Activated T-cell treated with anti-CD3 and anti-CD28 coated beads for 4 hours (primary cell): Measurements from ENCODE around the gene ATP5PD.
"Not testable (repeated sequence)": the region's sequence is repeated elsewhere in the genome, so short reads cannot be mapped to it uniquely, and the experiment has no call there.

Experiments
- DNase-seq: peaks from one replicate; pipeline ENCODE4 v3.0.0-alpha.2; 2020

ATP5PD gene

DNA sequence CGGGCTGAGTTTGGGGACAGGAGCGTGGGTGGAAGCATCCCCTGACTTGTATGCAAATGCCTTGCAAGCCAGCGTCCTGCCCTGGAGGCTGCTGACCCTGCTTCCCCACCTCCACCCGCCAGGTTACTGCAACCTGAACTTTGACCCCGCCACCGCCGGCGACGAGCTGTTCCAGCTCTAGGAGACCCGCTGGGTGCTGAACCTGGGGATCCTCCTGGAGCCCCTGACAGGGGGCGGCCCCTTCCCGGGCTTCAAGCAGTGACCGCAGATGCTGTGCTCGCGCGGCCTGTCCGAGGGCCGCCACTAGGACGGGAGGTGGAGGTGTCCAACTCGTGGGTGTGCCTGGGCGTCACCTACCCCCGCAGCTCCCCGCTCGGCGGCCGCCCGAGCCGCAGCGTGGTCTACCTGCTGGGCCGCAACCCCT, 30.3 kb upstream of the ATP5PD start:
- no peak for DNase-seq

DNA sequence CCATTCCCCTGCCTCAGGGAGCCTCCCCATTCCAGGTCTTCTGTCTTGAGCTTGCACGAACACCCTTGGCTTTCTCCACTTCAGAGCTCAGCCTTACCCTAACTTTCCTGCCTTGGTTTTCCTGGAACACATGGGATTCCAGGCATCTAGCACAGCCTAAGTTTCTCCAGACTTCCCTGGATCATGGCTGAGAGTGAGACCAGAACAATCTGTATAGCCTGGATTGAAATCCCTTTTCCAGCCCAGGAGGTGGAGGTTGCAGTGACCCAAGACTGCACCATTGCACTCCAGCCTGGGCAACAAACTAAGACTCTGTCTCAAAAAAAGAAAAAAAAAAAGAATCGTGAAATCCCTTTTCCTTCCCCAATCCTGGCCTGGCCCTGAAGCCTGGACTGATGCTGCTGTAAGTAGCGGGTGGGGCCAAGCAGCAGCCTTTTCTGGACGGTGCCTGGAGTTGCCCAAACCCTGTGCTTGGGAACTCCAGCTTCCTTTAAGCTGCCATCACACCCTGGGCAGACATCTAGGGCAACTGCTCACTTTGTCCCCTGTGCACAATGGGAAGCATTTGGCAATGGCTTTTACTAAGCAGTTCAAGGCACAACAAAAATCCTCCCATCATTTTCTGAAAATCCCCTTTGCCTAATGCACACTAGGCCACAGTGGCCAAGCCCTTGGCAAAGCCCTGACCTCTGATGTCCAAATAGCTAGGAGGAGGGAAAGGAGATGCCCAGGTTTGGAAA, 29.0 kb upstream of the ATP5PD start:
- no peak for DNase-seq

DNA sequence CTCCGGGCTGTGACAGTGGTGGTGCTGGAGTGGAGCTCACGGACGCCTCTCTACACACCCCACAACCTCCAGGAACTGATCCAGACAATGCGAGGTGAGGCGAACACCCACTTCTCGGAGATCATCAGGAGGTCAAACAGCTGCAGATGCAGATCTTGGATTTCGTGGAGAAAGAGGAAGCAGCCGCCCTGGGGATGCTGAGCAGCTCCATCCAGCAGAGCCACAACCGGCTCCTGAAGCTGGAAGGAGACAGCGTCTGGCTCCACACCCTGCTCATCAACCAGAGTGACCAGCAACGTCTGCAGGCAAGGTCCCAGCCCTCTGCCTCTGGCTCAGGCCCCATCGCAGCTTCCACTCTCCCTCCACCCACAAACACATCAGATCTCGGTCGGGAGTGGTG, 27.8 kb upstream of the ATP5PD start:
- no peak for DNase-seq

DNA sequence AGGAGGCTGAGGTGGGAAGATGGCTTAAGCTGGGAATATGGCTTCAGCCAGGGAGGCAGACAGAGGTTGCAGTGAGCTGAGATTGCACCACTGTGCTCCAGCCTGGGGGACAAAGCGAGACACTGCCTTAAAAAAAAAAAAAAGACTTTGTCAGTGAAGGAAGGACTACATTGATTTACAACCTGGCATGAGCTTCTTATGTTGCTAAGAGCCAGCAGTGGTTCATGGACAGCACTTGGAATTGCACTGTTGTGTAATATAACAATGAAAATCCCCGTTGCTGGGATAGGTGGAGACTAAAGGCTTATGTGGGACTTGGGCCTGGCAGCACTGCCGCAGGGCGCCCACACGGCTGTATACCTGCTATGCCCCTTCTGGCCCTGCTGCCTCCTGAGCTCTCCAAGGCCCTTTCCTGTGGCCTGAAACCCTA, 26.9 kb upstream of the ATP5PD start:
- no peak for DNase-seq

DNA sequence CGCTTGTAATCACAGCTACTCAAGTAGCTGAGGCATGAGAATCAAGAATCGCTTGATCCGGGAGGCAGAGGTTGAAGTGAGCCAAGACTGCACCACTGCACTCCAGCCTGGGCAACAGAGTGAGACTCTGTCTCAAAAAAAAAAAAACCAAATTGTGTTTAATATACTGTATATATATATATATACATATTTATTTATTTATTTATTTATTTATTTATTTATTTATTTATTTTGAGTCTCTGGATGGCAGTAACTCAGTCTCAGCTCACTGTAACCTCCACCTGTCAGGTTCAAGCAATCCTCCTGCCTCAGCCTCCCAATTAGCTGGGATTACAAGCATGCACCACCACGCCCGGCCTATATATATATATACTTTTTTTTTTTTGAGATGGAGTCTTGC, 26.1 kb upstream of the ATP5PD start:
- not testable (repeated sequence) for DNase-seq

DNA sequence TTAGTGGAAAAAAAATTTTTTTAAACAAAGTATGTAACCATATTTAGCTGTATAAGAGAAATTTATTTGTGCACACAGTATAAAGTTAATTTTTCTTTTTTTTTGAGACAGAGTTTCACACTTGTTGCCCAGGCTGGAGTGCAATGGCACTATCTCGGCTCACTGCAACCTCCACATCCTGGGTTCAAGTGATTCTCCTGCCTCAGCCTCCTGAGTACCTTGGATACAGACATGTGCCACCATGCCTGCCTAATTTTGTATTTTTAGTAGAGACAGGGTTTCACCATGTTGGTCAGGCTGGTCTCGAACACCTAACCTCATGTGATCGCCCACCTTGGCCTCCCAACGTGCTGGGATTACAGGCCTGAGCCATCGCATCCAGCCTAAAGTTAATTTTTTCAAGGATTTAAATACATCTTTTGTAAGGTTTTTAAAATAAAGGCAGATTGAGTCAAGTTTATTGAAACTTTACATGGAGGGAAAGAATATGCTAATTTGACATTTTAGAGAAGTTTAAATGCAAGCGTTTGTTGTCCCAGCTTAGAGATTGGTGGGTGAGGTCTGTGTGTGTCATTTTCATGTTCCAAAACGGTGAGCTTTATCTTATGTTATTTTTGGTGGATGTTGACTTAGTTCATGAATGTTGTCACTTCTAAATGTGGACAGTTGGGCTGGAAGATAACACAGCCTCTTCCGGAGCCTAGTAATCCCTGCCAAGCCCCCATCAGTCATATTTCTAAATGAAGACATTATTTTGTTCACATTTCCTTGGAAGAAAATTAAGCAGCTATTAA, 24.9 kb upstream of the ATP5PD start:
- DNase-seq: not testable (repeated sequence)

DNA sequence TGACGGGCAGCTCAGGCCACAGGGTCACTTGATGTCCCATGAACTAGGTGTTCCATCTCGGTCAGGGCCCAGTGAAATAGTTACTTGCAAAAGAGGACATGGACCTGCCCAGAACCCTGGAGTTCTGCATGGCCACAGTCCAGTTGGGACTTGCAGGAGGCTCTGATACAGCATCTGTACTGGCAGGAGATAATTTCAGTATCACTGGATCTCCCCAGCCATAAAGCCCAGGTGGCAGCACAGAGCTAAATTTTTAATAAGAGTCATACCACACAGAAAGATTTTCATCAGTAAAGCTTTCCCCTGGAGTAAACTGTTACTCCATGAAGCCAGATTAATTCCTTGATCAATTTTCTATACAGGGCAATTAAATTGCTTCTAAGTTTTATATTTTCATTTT, 23.0 kb upstream of the ATP5PD start:
- DNase-seq: no peak

DNA sequence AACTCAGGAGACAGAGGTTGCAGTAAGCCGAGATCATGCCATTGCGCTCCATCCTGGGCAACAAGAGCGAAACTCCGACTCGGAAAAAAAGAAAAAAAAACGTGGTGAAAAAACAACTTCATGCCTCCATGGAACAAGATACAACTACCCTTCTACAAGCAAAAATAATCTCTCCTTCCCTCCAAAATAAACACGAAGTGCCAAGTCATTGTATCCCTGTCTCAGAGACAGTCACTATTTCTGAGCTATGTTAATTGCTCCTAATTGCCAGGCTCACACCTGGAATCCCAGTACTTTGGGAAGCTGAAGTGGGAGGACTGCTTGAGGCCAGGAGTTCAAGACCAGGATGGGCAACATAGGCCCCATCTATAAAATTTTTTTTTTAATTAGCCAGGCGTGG, 22.0 kb upstream of the ATP5PD start:
- no peak for DNase-seq

DNA sequence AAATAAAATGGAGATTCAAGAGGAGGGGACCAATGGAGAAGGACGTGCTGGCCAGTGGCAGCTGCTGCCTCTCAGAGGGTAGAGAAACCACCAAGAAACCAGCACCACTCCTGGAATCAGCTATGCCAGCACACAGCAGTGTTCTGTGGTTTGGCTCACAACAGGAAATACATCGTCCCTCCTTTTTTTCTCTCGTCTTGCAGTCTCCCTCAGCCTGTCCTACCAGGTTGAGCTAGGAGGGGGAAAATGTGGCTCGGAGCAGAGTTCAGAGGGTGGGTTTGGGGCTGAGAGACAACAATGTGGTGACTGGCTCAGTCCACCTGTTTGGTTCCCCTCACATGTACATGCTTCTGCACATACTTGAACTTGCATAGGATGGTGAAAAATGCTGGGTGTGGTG, 21.1 kb upstream of the ATP5PD start:
- DNase-seq: no peak

DNA sequence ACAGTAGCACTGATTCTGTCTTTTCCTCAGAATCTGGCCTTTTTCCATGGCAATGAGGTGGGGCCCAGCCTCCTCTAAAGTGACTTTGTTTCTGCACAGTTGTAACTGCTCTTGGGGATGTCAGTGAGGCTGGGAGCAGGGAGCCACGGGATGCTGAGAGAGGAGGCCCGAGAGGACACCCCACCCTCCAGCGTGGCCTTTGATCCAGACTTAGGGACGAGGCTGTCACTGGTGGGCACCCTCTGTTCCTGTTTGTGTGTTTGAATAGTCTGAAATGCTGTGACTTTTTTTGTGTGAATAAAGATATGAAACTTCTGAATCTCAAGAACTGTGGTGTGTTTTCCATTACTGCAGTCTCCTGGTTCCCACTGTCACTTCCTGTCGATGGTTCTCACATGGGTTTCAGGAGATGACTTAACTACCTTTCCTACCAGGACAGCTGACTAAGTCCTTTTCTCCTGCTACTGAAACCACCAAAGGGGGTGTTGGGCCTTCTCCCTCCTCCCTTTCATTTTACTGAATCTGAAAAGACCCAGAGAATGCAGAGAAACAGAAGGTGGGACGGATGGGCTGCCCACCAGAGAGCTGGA, 18.9 kb upstream of the ATP5PD start:
- no peak for DNase-seq

DNA sequence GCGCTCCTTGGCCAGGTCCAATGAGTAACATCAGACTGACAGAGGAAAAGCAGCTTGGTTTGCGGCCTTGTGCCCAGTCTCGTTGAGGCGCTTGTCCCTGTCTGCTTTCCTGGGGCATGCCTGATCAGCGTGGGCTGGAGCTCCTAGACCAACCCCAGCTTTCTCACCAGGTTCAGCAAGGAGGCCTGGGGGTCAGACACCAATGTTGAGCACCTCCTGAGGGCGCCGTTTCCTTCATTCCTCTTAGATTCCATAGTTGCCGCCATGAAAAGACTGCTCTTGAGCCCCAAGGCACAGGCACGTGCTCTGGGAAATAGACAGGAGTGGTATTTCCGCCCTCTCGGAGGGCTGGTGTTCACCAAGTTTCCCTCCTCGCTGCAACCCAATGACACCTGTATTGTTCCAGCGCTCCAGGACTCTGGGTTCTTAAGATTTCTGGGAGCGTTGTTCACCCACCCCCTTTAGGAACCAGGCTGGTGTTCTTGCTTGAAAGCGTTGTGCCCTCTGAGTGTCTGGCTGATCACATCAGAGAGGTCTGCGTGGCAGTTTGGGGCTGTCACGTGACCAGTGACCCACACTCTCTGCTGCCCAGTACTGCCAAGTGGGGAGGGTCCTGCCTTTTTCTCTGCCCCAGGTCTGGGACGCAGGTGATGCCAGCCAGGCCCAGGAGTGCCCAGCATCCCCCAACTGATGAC, 18.2 kb upstream of the ATP5PD start:
- no peak for DNase-seq

DNA sequence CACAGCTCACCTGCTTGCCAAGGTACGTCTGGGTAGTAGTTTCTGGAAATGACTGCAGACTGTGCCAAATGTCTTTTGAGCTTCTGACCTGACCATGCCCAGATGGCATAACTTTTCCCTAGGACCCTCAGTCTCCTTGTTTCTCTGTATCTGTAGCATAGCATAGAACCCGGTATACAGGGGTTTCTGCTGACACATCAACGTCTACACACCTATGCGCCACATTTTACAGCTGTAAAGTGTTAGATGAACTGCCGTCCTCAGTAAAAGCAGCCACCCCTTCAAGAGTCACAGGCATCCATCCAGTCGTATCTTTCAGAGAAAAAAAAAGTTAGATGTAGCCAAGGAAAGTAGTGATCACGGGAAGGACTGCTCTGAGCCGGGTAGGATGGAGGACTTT, 17.7 kb upstream of the ATP5PD start:
- DNase-seq: no peak

DNA sequence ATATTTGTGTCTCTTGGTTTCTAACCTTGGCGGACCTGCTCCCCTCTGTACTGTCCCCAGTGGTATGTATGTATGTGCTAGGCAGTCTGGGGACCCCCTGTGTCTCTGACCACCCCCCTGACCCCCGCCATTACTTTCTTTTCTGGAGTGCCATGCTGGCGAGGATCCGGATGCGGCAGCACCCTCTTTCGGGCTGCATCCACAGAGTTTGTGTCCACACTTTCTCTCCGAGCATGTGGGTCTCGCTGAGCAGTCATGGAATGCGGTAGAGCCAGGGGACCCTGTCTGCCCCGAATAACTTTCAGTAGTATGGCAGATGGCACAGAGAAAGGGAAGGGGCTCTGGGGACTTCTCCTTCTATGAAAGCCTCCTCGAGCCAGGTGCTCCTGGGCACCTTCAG, 17.3 kb upstream of the ATP5PD start:
- no peak for DNase-seq

DNA sequence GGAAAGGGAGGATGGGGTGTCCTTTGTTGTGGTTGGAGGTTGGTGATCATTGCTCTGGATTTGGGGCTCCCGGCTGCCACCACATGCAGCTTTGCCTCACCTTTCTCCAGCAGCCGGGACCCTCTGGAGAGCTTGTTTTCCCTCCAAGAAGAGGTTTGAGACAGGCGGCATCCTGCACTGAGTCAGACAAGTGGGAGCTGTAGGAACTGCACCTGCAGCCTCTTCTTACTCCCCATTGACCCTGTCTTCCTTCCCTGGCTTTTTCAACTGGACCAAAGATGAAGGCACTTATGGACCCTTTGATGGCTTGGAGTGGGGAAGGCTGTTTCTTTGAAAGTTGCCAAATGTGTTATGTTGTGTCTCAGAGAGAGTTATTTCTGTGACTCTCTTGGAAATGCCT, 16.9 kb upstream of the ATP5PD start:
- no peak for DNase-seq

DNA sequence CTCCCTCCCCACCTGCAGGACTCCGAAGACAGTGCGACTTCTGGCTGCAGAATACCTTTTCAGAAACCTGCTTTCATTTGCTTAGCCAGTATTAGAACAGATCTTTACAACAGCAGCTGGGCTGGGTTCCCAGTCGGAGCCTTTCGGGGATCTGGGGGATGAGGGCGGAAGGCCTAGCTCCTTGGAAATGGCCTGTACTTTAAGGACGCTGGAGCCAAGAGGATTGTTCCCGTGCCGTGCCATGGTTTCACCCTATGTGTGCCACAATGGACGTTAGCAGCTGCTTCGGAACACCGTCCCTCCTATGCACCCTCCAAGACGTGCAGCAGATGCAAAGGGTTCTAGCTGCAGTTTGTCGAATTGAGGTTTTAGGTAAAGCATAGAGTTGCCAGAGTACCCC, 16.4 kb upstream of the ATP5PD start:
- DNase-seq: no peak

DNA sequence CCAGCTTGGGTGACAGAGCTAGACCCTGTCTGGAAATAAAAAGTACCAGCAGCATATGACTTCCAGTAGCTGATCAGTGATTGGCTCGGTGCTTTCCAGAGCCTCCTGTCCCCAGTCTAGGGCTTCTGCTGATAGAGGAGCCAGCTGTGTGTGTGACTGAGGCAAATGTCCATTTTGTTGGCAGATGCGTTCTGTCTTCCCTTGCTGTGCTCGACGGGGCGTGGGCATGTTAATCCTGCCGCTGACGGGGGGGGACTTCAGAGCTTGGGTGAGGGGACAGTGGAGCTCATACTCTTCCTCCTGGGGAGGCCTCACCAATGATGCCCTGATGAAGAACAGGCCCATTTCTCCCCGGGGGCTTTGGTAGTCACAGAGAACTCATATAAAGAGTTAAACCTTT, 14.8 kb upstream of the ATP5PD start:
- DNase-seq: no peak

DNA sequence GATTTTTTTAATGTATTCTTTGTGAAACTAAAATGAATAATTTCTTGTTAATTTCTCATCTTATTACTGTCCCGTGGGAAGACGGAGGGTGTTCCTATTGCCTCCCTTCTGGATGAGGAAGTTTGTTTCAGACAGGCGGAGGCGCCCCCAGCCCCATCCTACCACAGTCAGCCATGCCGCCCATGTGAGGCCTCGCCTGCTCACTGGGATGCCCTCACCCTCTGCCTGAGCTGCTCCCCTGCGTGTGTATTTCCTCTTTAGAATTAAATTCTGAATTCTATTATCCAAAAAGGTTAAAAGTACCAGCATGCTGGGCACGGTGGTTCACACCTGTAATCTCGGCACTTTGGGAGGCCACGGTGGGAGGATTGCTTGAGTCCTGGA, 14.3 kb upstream of the ATP5PD start:
- DNase-seq: no peak

DNA sequence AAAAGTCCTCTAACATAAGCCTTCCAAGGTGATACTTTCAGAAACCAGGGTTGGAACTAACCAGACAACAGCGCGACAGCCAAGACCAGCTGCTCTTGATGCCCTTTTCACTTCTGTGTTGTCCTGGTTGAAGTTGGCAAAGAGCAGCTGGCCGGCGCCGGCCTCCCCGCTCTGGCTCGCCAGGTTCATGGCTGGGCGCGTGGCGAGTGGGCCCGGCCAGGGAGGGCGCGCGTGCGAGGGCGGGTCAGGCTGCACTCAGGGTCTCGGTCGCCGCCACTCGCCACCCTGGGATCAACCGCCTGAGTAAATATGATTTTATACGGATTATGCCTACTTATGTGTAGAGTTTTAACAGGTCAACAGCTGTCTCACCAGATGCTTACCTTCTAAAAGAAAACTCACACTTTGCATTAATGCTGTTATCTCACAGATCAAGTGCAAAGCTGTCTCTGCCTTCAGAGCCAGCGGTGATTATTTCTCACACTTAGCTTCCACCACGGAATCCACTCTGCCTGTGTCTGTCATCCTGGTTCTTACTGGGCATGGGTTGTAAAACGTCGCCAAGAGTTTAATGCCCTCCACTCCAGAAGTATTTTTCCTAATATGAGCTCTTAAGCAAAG, 13.8 kb upstream of the ATP5PD start:
- DNase-seq: no peak

DNA sequence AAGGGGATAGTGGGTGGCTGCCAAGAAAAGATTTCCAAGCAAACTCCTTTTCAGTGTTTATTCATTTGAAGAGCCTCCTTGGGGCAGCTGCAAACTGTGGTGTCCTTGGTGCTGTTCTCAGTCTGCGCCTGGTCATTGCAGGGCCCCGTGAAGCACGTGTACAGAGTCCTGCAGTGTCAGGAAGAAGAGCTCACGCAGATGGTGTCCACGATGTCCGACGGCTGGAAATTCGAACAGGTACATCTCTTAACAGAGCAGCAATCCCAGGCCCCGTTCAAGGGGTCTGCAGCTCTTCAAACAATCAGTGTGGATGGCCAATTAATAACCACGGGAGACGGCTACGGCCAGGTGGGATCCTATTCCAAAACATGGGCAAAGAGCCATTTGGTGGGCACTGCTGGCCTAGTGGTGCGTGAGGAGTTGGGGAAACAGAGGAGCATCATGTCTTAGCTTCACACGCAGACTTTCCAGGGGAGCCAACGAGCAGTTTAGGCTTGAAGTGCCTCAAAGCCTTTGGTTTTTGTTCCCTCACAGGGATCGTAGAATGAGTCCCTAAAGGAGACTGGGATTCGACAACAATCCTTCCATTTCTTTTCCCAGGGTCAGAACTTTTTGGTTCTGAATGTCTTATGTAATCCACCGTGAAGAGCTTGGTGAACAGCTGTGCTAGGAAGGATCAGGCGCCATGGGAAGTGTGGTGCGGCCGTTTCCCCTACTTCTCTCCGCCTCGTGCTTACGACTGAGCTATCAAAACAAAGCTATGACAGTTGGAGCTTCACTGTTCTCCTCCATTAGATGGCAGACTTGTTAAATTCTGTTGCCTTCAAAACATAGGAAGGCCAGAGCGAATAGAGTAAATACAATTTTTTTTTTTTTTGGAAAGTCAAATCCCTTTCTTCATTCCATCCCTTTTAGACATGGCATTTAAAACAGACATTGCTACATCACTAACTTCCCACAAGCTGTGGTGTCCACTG, 12.9 kb upstream of the ATP5PD start:
- DNase-seq: no peak

DNA sequence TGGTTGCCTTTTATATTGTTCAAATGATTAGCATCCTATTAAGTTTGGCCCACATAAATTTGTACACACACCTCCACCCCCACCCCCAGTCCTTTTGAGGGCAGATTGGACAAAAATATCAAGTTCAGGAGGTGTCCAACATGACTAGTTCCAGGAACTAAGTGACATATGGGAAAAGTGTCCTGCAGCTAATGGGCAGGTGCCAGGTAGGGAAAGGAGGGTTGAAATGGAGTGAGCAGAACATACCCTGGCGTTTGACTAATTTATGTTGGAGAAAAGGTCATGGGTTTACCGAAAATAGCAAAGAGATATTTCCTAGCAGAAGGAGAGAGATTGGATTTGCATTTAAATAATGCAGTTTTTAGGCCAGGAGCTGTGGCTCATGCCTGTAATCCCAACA, 5.2 kb upstream of the ATP5PD start:
- DNase-seq: no peak

DNA sequence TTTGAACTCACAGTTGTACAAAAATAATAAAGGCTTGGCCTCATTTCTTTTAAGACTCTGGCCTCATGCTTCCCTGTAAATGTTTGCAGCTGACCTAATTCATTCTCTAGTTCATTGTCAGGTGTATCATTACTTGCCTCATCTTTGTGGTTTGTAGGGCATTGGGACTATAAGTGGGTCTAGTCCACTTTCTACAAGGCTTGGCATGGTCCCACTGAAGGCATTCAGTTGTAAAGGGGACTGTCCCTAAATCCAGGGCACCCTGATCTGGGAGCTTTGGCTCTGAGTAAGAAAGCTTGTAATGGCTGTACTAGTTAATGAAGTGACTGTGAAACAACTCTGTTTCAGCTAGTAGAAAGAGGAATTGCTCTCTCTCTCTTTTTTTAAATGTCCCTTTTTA, 2.9 kb upstream of the ATP5PD start:
- DNase-seq: no peak

DNA sequence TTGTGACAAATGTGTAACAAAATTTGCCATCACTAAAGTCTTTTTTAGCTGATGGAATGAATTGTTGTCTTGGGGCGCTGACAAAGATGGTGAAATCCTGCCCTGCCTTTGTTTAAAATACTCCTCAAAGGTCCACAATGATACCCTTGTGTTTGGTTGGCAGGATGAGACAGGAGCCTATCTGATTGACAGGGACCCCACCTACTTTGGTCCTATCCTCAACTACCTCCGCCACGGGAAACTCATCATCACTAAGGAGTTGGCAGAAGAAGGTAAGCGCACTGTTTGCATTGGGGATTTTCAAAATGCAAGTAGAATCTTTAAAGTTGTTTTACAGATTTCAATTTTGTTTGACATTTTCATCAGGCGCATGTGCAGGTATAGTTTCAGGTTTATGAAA, 2.3 kb upstream of the ATP5PD start:
- DNase-seq: no peak
